Testis (tissue), 2 donors: Measurements from ENCODE around the gene PSMB7.

Source experiments
- CTCF ChIP-seq, 3 experiments: fragments of 450-650 bp in 2 of 3; fragments of 200-600 bp in 1 of 3; sonication (generic) in 1 of 3; IDR thresholded peaks; one replicate each; pipeline ENCODE4 v1.5.1; 2016 to 2019; ENCODE audit warnings: antibody characterized with exemption in 3 of 3, mild to moderate bottlenecking in 2 of 3, moderate library complexity in 1 of 3
- POLR2A ChIP-seq: fragments of 450-650 bp; IDR thresholded peaks from one replicate; pipeline ENCODE4 v1.6.1; 2017; ENCODE audit warnings: antibody characterized with exemption, mild to moderate bottlenecking, moderate library complexity

- no peak for TF ChIP-seq POLR2A
- no peak for TF ChIP-seq CTCF (IDR thresholded peaks at IDR 0.05)
Measured at GRCh38 chr9:124450241-124450924, 35.1 kb upstream of the PSMB7 start, which contains the start of gene ADGRD2.
